HEK293 (cell line): ENCODE data around the gene SCGB1D2.

Experiments used
- CTCF ChIP-seq: fragments of 450-650 bp; formaldehyde crosslinking; IDR thresholded peaks from 2 replicates; pipeline ENCODE4 v1.5.1; 2016; ENCODE audit warnings: missing biosample characterization, missing genetic modification characterization
- YY1 ChIP-seq: fragments of 450-650 bp; formaldehyde crosslinking; IDR thresholded peaks from 2 replicates; pipeline ENCODE4 v1.5.1; 2018; ENCODE audit warnings: missing biosample characterization, missing genetic modification characterization
- ZBTB1 ChIP-seq: fragments of 450-650 bp; formaldehyde crosslinking; IDR thresholded peaks from 2 replicates; pipeline ENCODE4 v1.5.1; 2016; ENCODE audit warnings: missing biosample characterization, missing genetic modification characterization
- ZBTB49 ChIP-seq: fragments of 450-650 bp; formaldehyde crosslinking; IDR thresholded peaks from 2 replicates; pipeline ENCODE4 v1.5.1; 2016; ENCODE audit warnings: missing biosample characterization, missing genetic modification characterization, low read depth
- ZFHX2 ChIP-seq: fragments of 450-650 bp; formaldehyde crosslinking; conservative IDR thresholded peaks from 2 replicates; pipeline ENCODE4 v1.5.1; 2016; ENCODE audit warnings: missing biosample characterization, missing genetic modification characterization
- ZFP37 ChIP-seq: fragments of 450-650 bp; formaldehyde crosslinking; IDR thresholded peaks from 2 replicates; pipeline ENCODE4 v1.5.1; 2016; ENCODE audit warnings: missing biosample characterization, missing genetic modification characterization
- ZNF148 ChIP-seq: fragments of 450-650 bp; formaldehyde crosslinking; IDR thresholded peaks from 2 replicates; pipeline ENCODE4 v1.5.0; 2017; ENCODE audit warnings: missing biosample characterization, missing genetic modification characterization, borderline replicate concordance
- ZNF184 ChIP-seq: fragments of 450-650 bp; IDR thresholded peaks from 2 replicates; pipeline ENCODE4 v1.5.1; 2018; ENCODE audit warnings: missing biosample characterization, mild to moderate bottlenecking, missing genetic modification characterization
- ZNF596 ChIP-seq: fragments of 450-650 bp; IDR thresholded peaks from 2 replicates; pipeline ENCODE4 v1.5.0; 2018; ENCODE audit warnings: missing biosample characterization, mild to moderate bottlenecking, missing genetic modification characterization, moderate library complexity
- ZNF785 ChIP-seq: fragments of 450-650 bp; formaldehyde crosslinking; IDR thresholded peaks from 2 replicates; pipeline ENCODE4 v1.5.1; 2016; ENCODE audit warnings: missing biosample characterization, missing genetic modification characterization
- ZSCAN18 ChIP-seq: fragments of 450-650 bp; formaldehyde crosslinking; IDR thresholded peaks from 2 replicates; pipeline ENCODE4 v1.5.1; 2016; ENCODE audit warnings: missing biosample characterization, missing genetic modification characterization
- TF ChIP-seq, protein P1 (sequence below): fragments of 450-650 bp; formaldehyde crosslinking; IDR thresholded peaks from 2 replicates; pipeline ENCODE4 v1.5.1; 2016; ENCODE audit warnings: missing biosample characterization, missing genetic modification characterization
- TF ChIP-seq, protein P2 (sequence below): fragments of 450-650 bp; formaldehyde crosslinking; IDR thresholded peaks from 2 replicates; pipeline ENCODE4 v1.5.1; 2016; ENCODE audit warnings: missing biosample characterization, missing genetic modification characterization

- no peak for TF ChIP-seq ZFP37 (tag by site-specific recombination)
- TF ChIP-seq ZSCAN18 (tag by site-specific recombination), result no peak
- TF ChIP-seq CTCF (tag by site-specific recombination), result no peak
- TF ChIP-seq ZNF184 (tag by site-specific recombination), result no peak
- no peak for TF ChIP-seq ZFHX2 (tag by site-specific recombination)
- TF ChIP-seq, protein P1, sequence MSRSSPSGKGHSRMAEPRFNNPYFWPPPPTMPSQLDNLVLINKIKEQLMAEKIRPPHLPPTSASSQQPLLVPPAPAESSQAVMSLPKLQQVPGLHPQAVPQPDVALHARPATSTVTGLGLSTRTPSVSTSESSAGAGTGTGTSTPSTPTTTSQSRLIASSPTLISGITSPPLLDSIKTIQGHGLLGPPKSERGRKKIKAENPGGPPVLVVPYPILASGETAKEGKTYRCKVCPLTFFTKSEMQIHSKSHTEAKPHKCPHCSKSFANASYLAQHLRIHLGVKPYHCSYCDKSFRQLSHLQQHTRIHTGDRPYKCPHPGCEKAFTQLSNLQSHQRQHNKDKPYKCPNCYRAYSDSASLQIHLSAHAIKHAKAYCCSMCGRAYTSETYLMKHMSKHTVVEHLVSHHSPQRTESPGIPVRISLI (tag by site-specific recombination), result no peak
- no peak for TF ChIP-seq ZNF148 (tag by site-specific recombination)
- no peak for TF ChIP-seq ZNF785
- no peak for TF ChIP-seq ZNF596 (tag by site-specific recombination)
- no peak for TF ChIP-seq ZBTB49
- TF ChIP-seq ZBTB1, result no peak
- TF ChIP-seq, protein P2, sequence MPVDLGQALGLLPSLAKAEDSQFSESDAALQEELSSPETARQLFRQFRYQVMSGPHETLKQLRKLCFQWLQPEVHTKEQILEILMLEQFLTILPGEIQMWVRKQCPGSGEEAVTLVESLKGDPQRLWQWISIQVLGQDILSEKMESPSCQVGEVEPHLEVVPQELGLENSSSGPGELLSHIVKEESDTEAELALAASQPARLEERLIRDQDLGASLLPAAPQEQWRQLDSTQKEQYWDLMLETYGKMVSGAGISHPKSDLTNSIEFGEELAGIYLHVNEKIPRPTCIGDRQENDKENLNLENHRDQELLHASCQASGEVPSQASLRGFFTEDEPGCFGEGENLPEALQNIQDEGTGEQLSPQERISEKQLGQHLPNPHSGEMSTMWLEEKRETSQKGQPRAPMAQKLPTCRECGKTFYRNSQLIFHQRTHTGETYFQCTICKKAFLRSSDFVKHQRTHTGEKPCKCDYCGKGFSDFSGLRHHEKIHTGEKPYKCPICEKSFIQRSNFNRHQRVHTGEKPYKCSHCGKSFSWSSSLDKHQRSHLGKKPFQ (tag by site-specific recombination), result no peak
- no peak for TF ChIP-seq YY1
These were observed 48.1 kb upstream of the SCGB1D2 start for GRCh38 chr11:62193952-62194351.
